IPS-11a (cell line): ENCODE data around the gene C1QTNF5.

Experiments
- H3K4me3 ChIP-seq: one replicate; pipeline ENCODE4 v1.5.1; 2013; ENCODE audit warnings: low read depth, low read length, control low read depth

C1QTNF5 gene

GRCh38 chr11:119359365-119360214 lies 18.9 kb upstream of the C1QTNF5 start:
- H3K4me3 ChIP-seq, result no peak overlapping the region

DNA sequence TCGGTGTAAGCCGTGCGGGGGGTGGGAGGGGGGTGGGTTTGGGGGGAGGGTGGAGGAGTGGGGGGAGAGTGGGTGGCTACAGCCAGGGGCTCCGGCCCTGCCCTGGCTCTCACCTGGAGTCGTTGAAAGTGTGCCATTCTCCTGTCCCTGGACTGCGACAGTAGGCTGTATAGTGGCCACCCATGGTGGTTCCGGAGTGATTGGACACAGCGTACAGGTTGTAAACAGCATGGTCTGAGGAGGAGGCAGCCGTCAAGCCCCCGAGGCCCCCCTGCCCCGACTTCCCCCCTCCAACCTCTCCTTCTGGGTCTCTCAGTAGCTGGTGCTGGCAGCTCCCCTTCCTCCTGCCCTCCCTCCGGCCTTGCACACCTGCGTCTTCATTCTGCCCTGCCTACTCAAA lies 16.4 kb upstream of the C1QTNF5 start:
- H3K4me3 ChIP-seq, result no peak overlapping the region

DNA sequence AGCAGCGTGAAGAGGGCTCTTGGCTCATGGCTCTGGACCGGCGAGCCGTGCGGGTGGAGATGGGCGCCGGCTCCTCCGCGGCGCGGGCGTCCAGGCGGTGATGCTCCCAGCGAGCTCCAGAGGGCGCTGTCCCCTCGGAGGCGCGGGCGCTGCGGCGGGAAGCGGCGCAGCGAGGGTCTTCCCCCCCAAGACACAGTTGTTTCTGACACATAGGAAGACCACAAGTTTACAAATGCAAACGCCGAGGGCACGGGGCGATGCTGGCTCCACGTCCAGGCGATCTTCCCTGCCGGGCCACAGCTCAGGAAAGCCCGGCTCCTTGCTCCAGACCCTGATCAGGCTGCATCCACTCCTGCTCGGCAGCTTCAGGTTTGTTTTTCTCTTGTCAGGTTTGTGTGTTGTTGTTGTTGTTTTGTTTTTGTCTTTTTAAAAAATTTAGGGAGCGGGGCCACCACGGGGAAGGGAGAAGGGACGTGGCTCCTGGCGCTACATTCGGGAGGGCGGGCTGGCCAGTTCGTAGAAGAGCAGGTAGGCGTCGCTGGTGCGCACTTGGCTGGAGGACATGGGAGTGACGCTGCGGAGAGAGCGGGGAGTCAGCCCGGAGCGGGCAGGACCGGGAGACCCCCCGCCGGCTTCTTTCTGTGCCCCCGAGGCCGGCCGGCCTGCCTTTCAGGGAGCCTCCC lies 15.8 kb upstream of the C1QTNF5 start:
- H3K4me3 ChIP-seq, result peak overlapping the region; percentile 50

DNA sequence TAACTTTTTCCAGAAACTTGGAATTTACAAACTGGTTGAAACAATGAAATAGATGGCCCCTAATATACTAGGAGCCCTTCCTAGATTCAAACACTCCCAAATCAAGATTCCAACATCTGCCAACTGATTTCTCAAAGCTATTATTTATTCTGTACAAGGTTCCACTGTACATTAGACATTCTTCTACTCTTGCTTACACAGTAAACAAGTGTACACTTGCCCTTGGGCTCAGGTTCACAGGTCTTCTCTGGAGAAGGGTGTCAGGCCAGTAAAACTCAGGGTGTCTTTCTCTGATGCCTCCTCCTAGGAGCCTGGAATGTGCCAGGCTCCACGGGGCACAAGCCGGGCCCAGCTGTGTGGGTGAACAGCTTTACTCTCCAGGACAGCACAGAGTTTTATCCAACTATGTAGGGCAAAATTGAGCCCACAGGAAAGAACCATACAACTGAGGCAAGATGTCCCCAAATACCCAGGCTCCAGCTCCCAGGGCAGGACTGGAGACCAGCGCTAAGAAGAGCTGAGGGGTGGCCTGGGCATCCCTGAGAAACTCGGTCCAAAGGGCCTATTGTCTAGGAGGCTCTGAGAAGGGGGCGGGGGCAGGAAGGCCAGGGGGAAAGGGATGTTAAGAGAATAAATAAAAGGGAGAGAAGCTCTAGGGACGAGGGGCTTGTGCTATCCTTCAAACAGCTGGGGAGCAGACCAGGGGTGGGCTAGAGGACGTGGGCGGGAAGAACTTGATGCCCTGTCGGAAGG lies 14.6 kb upstream of the C1QTNF5 start:
- no peak overlapping the region for H3K4me3 ChIP-seq

- no peak overlapping the region for H3K4me3 ChIP-seq
Measured at GRCh38 chr11:119352857-119353260, 12.2 kb upstream of the C1QTNF5 start.

- H3K4me3 ChIP-seq, result no peak overlapping the region
Measured at GRCh38 chr11:119351232-119351631, 10.5 kb upstream of the C1QTNF5 start.

DNA sequence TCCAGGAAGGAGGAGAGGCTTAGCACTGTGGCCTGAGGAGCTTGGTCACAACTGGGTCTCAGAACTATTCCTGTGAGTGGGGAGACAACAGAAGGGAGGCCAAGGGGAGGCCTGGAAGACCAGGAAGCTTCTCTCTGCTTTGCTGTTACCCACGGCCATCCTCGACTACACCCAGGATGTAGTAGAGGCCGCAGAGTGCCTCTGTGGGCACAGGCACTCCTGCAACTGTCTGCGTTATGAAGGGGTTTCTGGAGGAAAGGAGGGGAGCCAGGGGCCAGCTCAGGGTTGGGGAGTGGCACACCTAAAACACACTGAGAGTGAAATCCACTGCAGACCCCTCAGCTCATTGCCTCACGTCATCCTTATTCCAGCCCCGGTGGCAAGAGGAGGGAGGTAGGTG lies 9.6 kb upstream of the C1QTNF5 start:
- H3K4me3 ChIP-seq, result no peak overlapping the region

- H3K4me3 ChIP-seq, result no peak overlapping the region
Measured at GRCh38 chr11:119347940-119348605, 7.4 kb upstream of the C1QTNF5 start.

DNA sequence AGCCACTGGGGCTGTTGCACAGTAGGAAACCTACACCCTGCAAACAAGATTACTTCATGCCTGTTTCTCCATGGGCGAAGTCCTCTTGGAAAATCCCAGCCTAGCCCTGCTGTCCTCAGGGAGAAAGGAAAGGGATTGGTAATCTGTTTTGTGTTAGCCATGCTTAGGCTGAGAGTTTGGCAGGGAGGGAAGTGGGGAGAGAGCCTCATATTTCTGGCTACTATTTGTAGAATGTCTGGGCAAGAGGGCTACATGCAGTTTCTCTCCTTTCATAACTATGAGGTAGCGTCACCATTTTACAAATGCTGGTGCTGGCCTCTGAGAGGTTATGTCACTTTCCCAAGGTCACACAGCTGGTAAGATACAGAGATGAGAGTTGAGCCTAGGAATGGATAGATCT lies 6.6 kb upstream of the C1QTNF5 start:
- H3K4me3 ChIP-seq, result no peak overlapping the region

DNA sequence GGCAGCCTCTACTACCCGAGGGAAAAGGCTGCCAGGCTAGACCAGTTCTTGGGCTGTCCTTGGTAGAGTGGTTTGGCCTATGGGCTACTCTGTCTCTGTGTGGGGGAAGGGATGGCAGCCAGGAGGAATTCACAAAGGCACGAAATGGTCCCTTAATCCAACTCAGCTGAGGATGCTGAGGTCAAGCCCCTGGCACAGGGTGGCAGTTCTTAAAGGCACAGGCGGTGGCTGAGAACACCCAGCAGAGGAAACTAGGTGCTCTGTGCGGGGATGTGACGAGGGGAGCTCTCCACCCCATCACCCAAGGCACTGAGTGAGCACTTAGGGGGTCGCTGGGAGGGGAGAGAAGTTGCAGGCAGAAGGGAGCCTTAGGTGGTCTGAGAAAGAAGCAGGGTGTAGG lies 5.9 kb upstream of the C1QTNF5 start, which contains the start of gene MFRP:
Gene MFRP, minus strand, starts transcription at position 101 of the 400 bp plus-strand sequence. CDS start 192 bp downstream, outside the sequence.
- no peak within 1 kb of the TSS for H3K4me3 ChIP-seq

DNA sequence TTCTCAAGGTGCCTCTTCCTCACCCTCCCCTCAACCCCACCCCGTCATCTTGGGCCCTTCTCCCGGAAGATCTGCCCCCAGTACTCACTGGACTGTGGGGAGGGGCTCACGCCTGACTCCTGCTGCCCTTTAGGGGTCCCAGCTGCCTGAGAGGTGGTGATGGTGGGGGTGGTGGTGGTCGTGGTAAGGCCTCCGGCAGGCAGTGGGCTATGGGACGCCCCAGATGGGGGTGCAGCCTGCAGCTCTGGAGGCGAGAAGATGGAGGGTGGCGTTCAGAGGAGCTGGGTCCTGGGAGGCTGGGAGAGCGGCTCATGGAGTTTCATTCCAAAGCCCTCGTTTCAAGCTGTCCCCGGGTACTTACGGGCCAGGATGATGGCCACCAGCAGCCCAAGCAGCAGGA lies 5.0 kb upstream of the C1QTNF5 start:
- H3K4me3 ChIP-seq, result no peak overlapping the region

DNA sequence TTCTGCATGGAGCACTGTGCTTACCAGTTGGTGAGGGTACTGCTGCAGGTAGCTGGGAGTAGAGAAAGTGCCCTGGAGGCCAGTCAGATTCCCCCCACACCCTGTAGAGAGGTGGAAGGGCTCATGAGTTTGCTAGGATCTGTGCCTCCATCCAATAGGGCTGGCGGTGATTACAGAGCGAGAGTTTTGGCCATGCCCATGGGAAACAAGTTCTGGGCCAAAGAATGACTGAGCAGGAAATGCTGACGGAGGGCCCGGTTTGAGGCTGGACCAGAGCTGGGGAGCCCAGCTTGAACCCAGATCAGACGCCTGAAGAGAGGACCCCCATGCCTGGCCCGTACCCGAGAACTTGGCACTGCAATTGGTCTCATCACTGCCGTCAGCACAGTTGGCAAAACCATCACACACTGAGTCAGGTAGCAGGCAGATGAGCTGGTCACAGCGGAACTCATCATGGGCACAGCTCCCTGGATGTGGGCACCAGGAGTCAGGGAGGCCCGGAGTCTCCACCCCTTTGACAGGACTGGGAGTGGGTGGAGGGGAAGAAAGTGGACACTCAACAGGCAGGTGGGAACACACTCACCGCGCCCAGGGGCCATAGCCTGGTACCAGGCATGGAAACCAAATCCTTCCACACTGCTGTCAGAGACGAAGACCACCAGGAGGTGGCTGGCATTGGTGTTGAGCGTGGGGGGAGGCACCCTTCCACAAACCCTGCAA lies 3.8 kb upstream of the C1QTNF5 start:
- H3K4me3 ChIP-seq, result no peak overlapping the region

GRCh38 chr11:119343726-119344125 lies 3.0 kb upstream of the C1QTNF5 start:
- H3K4me3 ChIP-seq, result no peak overlapping the region

DNA sequence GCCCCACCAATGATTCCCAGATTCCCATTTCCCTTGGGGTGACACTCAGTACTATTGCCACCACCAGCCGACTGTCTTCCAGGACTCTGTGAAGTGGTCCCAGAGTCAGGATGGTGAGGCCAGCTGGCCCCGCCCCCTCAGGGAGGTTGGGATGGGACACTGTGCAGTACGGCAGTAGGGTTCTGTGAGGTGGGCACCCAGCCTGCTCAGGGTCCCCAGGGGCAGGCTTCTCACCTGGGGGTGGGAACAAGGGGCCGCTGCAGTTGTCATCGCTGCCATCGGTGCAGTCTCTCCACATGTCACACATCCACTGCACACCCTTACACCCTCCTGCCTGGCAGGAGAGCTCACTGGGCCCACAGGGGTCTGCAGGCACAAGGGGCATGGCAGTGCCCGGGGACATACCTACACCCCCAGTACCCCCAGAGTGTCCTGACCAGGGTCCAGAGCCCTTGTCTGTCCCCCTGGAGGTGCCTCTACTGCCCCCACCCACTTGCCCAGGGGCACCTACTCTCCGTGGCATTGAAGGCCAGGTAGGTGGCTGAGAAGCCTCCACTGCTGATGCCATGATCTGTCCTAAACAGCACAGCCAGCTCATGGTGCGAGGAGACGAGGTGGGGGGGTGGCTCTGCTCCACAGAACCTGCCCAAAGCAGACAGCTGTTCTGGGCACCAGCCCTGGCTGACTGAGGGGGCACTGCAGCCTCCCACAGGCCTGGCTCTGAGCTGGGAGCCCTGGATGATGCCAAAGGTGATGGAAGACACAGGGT lies 1.9 kb upstream of the C1QTNF5 start:
- no peak overlapping the region for H3K4me3 ChIP-seq

- H3K4me3 ChIP-seq, result no peak overlapping the region
Measured at GRCh38 chr11:119342023-119342300, 1.3 kb upstream of the C1QTNF5 start.

- no peak overlapping the region for H3K4me3 ChIP-seq
Measured at GRCh38 chr11:119341222-119342022, 739 bp upstream of the C1QTNF5 start.

DNA sequence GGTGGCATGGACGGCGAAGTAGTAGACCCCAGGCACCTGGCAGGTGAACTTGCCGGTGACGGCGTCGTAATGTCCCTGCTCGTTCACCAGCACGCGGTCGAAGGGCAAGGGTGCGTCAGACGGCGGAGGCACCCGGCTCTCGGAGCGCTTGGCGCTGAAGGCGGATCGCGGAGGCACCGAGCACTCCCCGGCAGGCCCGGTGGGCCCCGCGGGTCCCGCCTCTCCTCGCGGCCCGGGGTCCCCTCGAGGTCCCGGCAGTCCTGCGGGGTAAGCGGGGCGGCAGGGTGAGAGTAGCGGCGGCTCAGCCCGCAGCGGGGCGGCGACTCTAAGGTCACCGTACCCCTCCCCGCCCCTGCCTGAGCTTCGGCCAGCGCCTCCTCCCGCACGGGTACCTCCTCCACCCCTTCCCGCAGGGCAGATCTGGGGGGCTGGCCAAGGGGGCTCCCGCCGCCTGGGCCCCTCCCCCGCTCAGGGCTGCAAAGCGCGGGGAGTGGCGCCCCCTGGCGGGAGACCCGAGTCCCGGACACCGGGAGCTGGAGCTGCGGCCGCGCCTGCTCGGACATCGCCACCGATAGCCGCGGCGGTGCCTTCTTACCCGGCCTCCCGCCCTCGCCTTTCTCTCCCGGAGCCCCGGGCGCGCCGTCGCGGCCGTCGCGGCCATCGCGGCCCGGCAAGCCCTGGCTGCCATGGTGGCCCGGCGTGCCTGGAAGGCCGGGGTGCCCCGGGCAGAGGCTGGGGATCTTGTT lies 921 bp downstream of the C1QTNF5 start:
- peak overlapping the region; percentile 33 for H3K4me3 ChIP-seq

DNA sequence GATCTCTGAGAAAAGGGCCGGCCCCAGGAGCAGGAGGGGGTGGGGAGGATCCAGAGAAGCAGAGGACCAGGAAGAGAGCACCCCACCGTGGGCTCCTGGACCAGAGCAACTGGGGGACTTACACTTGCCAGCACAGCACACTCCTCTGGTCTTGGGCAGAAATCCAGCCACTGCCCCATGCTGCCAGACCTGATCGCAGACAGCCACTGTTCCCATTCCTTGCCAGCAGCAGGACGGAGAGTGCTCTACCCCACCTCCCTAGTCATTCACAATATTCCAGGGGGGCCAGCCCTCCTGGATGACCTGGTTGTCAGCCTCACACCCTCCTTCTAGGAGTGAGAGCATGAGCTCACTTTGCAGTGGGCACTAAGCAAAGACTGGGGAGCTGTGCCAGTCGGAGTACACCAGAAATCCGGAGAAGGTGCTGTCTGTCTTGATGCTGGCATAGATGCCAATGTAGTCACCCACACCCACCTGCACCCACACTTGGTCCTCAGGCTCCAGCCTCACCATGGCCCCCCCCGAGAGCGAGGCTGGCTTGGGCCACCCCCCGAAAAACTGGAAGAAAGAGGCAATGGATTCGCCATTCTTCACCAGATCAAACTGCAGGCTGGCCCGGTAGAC lies 1.6 kb downstream of the C1QTNF5 start:
- H3K4me3 ChIP-seq, result peak overlapping the region; percentile 33
